Measurements from ENCODE around the gene COL18A1. TPM values are rescaled to one million over a fixed set of nuclear protein-coding genes. Genes with fewer than 3 reads are reported as not detected.

COL18A1 gene
- total and polyA plus RNA-seq, 9 of the 15 experiments (the other 6 are each of a cell fraction or from before 2014, with no cell fraction given) = 0.14 to 16.4 (median 2.0) TPM

DNA sequence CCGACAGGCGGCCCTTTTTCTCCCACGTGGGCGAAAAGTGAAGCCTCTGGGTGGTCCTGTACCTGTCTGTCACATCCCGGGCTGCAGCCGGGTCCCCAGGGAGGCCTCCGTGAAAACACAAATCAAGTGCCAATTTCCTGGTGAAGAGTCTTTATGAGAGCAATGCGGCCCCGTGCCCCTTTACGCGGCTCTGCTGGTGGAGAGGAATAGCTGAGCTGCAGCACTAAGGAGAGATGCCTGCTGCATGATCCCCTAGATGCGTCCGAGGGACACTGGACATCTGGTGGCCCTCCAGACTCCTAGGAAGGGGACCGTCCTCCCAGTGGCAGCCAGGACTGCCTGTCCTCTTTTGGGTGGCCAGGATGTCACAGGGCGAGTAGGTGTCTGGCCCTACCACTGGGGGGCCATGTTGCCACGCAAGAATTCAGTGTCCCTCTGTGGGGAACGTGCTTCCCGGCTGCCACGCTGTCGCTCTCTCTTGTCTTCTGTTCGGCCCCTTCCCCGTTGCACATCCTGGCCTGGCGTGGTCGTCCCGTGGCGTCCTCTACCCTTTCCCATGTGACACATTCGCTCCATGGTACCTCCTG lies 38.7 kb downstream of the COL18A1 start:
- Histone ChIP-seq H3K4me1 (replicated peaks in 1 of 2; ENCODE audit: control insufficient read depth in 2 of 2, insufficient read depth in 2 of 2, low read length in 2 of 2) (peaks cover 6 to 44% of the 10 kb centered on the region in 2 experiments; a peak in 4 of 5 replicates), H3K4me2 (ENCODE audit: insufficient read depth, low read length) (no peak overlapping the region), H3K27ac (ENCODE audit: extremely low read depth, low read depth, low read length) (no peak overlapping the region), H2AFZ (ENCODE audit: low read depth, low read length) (no peak overlapping the region), H3K9me1 (ENCODE audit: control insufficient read depth, insufficient read depth, low read length) (no peaks in the 10 kb centered on the region), H3K27me3 (ENCODE audit: control insufficient read depth in 2 of 2, insufficient read depth in 2 of 2, low read length in 2 of 2) (peaks cover 0 to 18% of the 10 kb centered on the region in 2 experiments; a peak in 3 of 5 replicates), H3K36me3 (ENCODE audit: control insufficient read depth, insufficient read depth, low read length) (no peaks in the 10 kb centered on the region; the same call in 2 of the 3 replicates), H4K20me1 (replicated peaks; ENCODE audit: control insufficient read depth, insufficient read depth, low read length) (peaks cover 14% of the 10 kb centered on the region), H3K9ac (ENCODE audit: insufficient read depth in 1 of 2, low read depth in 2 of 2, low read length in 2 of 2) (no peak overlapping the region), H3K9me3 (replicated peaks; ENCODE audit: control insufficient read depth, insufficient read depth, low read depth, low read length) (peaks cover 12% of the 10 kb centered on the region; the same call in 1 of the 2 replicates), H3K4me3 (no peak overlapping the region), H3K79me2 (ENCODE audit: control insufficient read depth, insufficient read depth, low read length) (no peaks in the 10 kb centered on the region)
- FAIRE-seq = no peak
- TF ChIP-seq RAD21 (CRISPR knock-in tag; conservative IDR thresholded peaks at IDR 0.05 in 1 of 2, IDR thresholded peaks at IDR 0.05 in 1 of 2) = peak in 1 of 2 experiments; percentile 38; a peak in 1 of 4 replicates
- TF ChIP-seq, protein P1, sequence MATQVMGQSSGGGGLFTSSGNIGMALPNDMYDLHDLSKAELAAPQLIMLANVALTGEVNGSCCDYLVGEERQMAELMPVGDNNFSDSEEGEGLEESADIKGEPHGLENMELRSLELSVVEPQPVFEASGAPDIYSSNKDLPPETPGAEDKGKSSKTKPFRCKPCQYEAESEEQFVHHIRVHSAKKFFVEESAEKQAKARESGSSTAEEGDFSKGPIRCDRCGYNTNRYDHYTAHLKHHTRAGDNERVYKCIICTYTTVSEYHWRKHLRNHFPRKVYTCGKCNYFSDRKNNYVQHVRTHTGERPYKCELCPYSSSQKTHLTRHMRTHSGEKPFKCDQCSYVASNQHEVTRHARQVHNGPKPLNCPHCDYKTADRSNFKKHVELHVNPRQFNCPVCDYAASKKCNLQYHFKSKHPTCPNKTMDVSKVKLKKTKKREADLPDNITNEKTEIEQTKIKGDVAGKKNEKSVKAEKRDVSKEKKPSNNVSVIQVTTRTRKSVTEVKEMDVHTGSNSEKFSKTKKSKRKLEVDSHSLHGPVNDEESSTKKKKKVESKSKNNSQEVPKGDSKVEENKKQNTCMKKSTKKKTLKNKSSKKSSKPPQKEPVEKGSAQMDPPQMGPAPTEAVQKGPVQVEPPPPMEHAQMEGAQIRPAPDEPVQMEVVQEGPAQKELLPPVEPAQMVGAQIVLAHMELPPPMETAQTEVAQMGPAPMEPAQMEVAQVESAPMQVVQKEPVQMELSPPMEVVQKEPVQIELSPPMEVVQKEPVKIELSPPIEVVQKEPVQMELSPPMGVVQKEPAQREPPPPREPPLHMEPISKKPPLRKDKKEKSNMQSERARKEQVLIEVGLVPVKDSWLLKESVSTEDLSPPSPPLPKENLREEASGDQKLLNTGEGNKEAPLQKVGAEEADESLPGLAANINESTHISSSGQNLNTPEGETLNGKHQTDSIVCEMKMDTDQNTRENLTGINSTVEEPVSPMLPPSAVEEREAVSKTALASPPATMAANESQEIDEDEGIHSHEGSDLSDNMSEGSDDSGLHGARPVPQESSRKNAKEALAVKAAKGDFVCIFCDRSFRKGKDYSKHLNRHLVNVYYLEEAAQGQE (IDR thresholded peaks at IDR 0.05; ENCODE audit: borderline replicate concordance) = peak; percentile 25; the same call in 1 of the 2 replicates
- TF ChIP-seq, protein P1 (CRISPR knock-in tag; IDR thresholded peaks at IDR 0.05; ENCODE audit: low read depth) = no peak
- TF ChIP-seq, protein P2, sequence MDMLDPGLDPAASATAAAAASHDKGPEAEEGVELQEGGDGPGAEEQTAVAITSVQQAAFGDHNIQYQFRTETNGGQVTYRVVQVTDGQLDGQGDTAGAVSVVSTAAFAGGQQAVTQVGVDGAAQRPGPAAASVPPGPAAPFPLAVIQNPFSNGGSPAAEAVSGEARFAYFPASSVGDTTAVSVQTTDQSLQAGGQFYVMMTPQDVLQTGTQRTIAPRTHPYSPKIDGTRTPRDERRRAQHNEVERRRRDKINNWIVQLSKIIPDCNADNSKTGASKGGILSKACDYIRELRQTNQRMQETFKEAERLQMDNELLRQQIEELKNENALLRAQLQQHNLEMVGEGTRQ (CRISPR knock-in tag; IDR thresholded peaks at IDR 0.05) = no peak
- TF ChIP-seq, protein P3, sequence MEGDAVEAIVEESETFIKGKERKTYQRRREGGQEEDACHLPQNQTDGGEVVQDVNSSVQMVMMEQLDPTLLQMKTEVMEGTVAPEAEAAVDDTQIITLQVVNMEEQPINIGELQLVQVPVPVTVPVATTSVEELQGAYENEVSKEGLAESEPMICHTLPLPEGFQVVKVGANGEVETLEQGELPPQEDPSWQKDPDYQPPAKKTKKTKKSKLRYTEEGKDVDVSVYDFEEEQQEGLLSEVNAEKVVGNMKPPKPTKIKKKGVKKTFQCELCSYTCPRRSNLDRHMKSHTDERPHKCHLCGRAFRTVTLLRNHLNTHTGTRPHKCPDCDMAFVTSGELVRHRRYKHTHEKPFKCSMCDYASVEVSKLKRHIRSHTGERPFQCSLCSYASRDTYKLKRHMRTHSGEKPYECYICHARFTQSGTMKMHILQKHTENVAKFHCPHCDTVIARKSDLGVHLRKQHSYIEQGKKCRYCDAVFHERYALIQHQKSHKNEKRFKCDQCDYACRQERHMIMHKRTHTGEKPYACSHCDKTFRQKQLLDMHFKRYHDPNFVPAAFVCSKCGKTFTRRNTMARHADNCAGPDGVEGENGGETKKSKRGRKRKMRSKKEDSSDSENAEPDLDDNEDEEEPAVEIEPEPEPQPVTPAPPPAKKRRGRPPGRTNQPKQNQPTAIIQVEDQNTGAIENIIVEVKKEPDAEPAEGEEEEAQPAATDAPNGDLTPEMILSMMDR (IDR thresholded peaks at IDR 0.05 in 2 of 3, conservative IDR thresholded peaks at IDR 0.05 in 1 of 3; ENCODE audit: insufficient read depth in 2 of 3, low read depth in 1 of 3, low read length in 3 of 3) = peak in 2 of 3 experiments; percentile 26; a peak in 2 of 6 replicates
- intact Hi-C loops (cut with micrococcal nuclease) = no loop called here
- WGBS (ENCODE audit: insufficient coverage, low coverage, missing lambda C conversion rate) = 53% methylated on average over 27 of the region's 27 CpGs
- ChIA-PET CTCF (ENCODE audit: low intra/inter-chr PET ratio) (no interaction called here), POLR2A (interaction anchor here (0.6 kb wide), 1 partner anchor 341 kb away, joined by 3 read pairs; no protein-coding TSS in a partner anchor)
- peak; percentile 34; the same call in 2 of the 3 replicates for ATAC-seq
- BruUV-seq (replicated peaks) = no TSS peak
- in situ Hi-C loops (cut with MboI) = loop anchor here (10.0 kb wide), 1 partner anchor 489 kb away; no protein-coding TSS in a partner anchor
- DNase-seq (ENCODE audit: extremely low read depth in 1 of 4, low spot score in 3 of 4) = peak in 1 of 4 experiments; percentile 30
